Measurements from ENCODE around the gene ZPR1.
A peak's percentile ranks its signal among the peaks of the same experiment; 100 is the strongest.
"Not testable (repeated sequence)": the region's sequence is repeated elsewhere in the genome, so short reads cannot be mapped to it uniquely, and the experiment has no call there.

The ZPR1 gene

GRCh38 chr11:116792144-116792868 is 4.5 kb upstream of the ZPR1 start:
- DNase-seq, result no peak

DNA sequence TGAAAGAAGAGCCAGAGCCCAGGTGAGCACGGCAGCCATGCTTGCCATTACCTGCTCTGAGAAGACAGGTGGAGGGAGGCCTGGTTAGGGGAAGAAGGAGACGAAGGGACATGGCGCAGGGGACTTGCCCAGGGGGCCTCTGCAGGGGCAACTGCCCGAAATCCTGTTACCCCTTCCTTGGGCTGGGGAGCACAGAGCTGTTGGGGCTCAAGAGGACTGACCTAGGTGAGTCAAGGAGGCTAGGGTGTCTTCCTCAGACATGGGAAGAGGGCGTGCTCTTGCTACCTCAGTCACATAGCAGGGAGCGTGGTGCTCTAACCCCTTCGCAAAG is 4.0 kb upstream of the ZPR1 start, which contains the start of gene APOA5:
APOA5 (minus strand) TSS at position 67 of the 331 bp plus-strand sequence; CDS start at position 48, 19 bp downstream.
- DNase-seq, result no peak

GRCh38 chr11:116791002-116791812 is 3.4 kb upstream of the ZPR1 start:
- peak; percentile 88 for DNase-seq

GRCh38 chr11:116790167-116791001 is 2.6 kb upstream of the ZPR1 start:
- no peak for DNase-seq

- DNase-seq, result peak; percentile 58
Measured at GRCh38 chr11:116788975-116789374, 1.2 kb upstream of the ZPR1 start.

DNA sequence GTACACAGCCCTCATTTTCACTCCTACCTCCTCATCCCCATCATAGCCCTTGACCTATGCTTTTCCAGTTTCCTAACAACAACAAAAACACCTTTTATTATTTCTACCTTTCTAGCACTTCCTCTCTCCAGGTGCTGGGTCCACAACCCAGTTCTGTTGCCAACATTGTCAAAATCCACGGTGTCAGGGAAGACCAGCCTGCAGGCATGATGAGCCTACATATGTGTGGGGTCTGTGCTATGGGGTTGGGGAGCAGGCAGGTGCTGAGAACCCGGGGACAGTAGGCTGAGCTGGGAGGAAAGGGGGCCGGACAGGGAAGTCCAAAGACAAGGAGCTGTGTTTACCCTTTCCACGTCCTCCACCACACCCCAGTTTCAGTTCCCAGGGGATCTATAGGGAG is 711 bp upstream of the ZPR1 start:
- no peak for DNase-seq

DNA sequence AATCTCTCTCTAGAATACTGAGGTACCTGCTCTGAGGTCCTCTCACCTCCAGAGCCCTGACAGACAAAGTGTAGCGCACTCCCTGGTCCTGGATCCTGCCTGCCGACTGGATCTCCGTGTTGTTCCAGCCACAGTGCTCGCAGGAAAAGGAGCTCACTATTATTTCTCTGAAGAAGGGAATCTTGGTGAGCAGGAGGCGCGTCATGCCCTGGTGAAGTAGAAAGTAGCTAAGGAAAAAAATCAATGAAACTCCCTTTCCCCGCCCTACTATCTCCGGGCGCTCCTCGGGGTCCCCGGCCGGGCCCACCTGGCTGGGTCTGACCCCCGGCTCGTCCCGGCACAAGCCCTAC is 412 bp downstream of the ZPR1 start:
- no peak for DNase-seq

GRCh38 chr11:116786966-116787365 is 857 bp downstream of the ZPR1 start:
- no peak for DNase-seq

DNA sequence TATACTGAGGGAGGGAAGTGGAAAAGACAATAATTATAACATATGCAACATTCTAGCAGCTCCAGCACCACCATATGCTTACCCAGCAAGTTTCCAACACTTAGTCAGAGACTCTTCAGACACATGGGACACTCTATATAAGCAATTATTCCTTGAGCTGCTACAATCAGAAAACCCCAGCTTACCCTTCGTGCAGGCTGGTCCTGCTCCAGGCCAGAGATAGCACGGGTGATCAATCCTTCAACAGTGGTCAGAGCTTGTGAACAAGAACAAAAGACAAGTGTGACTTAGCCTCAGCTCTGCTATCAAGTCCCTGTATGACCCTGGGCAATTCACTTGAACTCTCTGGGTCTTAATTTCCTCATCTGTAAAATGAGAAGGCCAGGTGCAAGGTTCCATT is 1.5 kb downstream of the ZPR1 start:
- no peak for DNase-seq

- peak; percentile 60 for DNase-seq
Measured at GRCh38 chr11:116782728-116783127, 5.1 kb downstream of the ZPR1 start.

GRCh38 chr11:116778556-116778955 is 9.3 kb downstream of the ZPR1 start:
- DNase-seq, result no peak

DNA sequence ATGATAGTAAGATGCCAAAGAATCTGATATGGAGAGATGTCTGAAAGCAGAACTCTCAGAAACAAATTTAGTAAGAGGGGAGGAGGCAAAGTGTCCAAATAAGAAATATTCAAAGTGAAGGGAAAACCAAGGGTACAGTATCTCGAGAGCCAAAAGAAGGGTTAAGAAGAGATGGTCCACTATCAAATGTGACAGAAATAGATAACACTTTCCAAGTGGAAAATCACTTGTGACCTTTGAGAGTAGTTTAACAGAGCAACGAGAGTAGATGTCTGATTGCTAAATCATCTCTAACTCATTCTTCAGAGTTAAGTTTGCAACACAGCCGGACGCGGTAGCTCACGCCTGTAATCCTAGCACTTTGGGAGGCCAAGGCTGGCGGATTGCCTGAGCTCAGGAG is 10.8 kb downstream of the ZPR1 start:
- no peak for DNase-seq

DNA sequence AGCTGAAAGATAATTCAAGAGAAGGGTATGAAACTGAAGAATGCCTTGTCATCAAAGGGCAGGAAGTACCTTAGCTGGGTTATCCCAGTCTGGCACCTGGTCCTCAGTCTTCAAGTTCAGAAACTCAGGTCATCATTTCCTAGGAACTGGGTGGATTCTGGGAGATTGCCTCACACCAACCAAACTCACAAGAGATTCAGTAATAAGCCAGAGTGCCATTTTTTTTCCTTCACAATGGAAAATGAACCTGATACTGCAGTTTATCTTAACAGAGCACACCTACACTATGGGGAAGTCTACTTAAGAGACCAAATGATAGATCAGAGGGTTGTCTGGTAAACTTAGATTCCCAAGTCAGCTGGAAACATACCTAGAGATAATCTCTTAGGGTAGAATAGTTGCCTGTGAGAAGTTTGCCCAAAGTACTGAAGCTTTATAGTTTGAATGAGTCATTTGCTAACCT is 11.3 kb downstream of the ZPR1 start:
- DNase-seq, result no peak

DNA sequence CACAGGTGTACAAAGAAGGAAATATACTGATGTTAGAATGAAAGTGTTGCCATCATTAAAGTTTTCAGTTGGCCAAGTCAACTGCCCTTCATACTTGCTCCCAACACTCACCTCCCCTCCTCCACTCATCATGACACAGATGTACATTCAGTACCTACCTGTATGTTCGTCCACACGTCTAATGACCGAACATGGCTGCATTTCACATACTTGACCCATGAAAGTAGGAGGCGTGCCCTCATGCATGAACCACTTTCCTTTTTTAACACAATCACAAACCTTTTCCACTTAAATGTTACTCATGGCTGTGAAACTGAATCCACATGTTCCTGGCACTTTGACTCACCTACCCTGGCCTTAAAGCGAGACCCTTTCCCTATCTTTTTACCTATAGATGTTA is 11.8 kb downstream of the ZPR1 start:
- no peak for DNase-seq

- no peak for DNase-seq
Measured at GRCh38 chr11:116774661-116775060, 13.2 kb downstream of the ZPR1 start.

DNA sequence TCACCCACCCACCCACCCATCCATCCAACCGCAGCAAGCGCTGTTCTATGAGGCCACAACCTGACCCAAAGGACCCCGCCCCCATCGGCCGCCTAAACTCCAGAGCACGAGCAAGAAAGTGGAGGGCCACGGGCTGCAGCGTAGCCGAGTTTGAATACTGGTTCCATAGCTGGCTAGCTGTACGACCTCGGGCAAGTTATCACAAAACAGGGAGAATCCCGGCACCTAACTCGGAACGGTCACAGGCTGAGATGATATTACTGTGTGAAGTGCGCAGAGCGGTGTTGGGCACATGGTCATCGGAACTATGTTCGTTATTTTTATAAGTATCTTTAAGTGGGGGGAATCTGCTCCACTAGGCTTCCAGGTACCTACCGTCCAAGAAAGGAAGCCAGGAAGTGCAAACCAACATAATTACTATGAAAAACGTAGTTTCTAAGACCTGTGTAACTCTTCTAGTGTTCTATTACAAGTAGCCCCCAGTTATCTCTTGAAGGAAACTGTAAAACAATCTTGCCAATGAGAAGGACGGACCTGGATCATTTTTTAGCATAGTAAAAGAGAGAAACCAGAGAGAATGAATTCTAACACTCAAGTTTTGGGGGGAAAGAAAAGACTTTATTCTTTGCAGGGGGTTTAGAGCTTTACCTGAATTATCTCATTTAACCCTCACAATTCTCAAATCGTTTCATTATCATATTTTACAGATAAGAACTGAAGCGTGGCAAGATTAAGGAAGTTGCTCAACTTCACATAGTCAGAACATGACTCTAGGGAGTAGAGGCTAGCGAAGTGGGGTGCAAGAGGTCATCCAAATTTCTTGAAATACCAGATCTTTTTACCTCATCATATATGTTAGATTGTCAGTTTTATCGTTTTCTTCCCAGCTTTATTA is 14.4 kb downstream of the ZPR1 start:
- DNase-seq, result no peak

GRCh38 chr11:116772443-116773202 is 15.2 kb downstream of the ZPR1 start, which contains the start of gene BUD13:
TSS of gene BUD13 (minus strand) at chr11:116772987. CDS start at chr11:116772964, 23 bp downstream.
- peak; percentile 93 for DNase-seq

GRCh38 chr11:116771935-116772334 is 15.9 kb downstream of the ZPR1 start:
- DNase-seq, result no peak

GRCh38 chr11:116762132-116762531 is 25.7 kb downstream of the ZPR1 start:
- DNase-seq, result no peak

DNA sequence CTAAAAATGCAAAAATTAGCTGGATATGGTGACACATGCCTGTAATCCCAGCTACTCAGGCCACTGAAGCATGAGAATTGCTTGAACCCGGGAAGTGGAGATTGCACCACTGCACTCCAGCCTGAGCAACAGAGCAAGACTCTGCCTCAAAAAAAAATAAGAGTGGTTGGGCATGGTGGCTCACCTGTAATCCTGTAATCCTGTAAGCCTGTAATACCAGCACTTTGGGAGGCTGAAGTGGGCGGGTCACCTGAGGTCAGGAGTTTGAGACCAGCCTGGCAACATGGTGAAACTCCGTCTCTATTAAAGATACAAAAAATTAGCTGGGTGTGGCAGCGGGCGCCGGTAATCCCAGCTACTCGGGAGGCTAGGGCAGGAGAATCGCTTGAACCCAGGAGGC is 31.8 kb downstream of the ZPR1 start:
- DNase-seq, result not testable (repeated sequence)

- no peak for DNase-seq
Measured at GRCh38 chr11:116750070-116750718, 37.6 kb downstream of the ZPR1 start.

All from islet precursor cell (in vitro differentiated cells).